ENCODE data around the gene AP2M1. TPM values are rescaled to one million over a fixed set of nuclear protein-coding genes. Genes with fewer than 3 reads are reported as not detected.

Gene AP2M1
- total RNA-seq, 1 donor from 2014 or later, result 315 TPM

- Mint-ChIP-seq H3K9me3 (ENCODE audit: unreplicated experiment) (no peaks in the 10 kb centered on the region), H3K4me1 (ENCODE audit: low read depth, unreplicated experiment) (no peaks in the 10 kb centered on the region), H3K27ac (ENCODE audit: unreplicated experiment) (no peak overlapping the region), H3K36me3 (ENCODE audit: unreplicated experiment) (peaks cover 4% of the 10 kb centered on the region), H3K27me3 (ENCODE audit: unreplicated experiment) (peaks cover 2% of the 10 kb centered on the region), H3K4me3 (ENCODE audit: unreplicated experiment) (no peak overlapping the region)
- DNase-seq, result no peak
- TF ChIP-seq CTCF (IDR thresholded peaks at IDR 0.05; ENCODE audit: partially characterized antibody, unreplicated experiment), result no peak
These were observed 18.2 kb downstream of the AP2M1 start for GRCh38 chr3:184192889-184193288.

GRCh38 chr3:184193991-184194539 is 19.4 kb downstream of the AP2M1 start:
- Mint-ChIP-seq H3K27me3 (ENCODE audit: unreplicated experiment) (peaks cover 2% of the 10 kb centered on the region), H3K4me3 (ENCODE audit: unreplicated experiment) (no peak overlapping the region), H3K9me3 (ENCODE audit: unreplicated experiment) (no peaks in the 10 kb centered on the region), H3K4me1 (ENCODE audit: low read depth, unreplicated experiment) (no peaks in the 10 kb centered on the region), H3K36me3 (ENCODE audit: unreplicated experiment) (peaks cover 4% of the 10 kb centered on the region), H3K27ac (ENCODE audit: unreplicated experiment) (no peak overlapping the region)
- DNase-seq, result no peak
- no peak for TF ChIP-seq CTCF (IDR thresholded peaks at IDR 0.05; ENCODE audit: partially characterized antibody, unreplicated experiment)

GRCh38 chr3:184196536-184196935 is 21.9 kb downstream of the AP2M1 start:
- H3K27ac Mint-ChIP-seq (ENCODE audit: unreplicated experiment), result no peak overlapping the region
- H3K36me3 Mint-ChIP-seq (ENCODE audit: unreplicated experiment), result peaks cover 4% of the 10 kb centered on the region
- H3K27me3 Mint-ChIP-seq (ENCODE audit: unreplicated experiment), result peaks cover 2% of the 10 kb centered on the region
- no peak for TF ChIP-seq CTCF (IDR thresholded peaks at IDR 0.05; ENCODE audit: partially characterized antibody, unreplicated experiment)
- H3K9me3 Mint-ChIP-seq (ENCODE audit: unreplicated experiment), result no peaks in the 10 kb centered on the region
- no peak for DNase-seq
- no peaks in the 10 kb centered on the region for H3K4me1 Mint-ChIP-seq (ENCODE audit: low read depth, unreplicated experiment)
- no peak overlapping the region for H3K4me3 Mint-ChIP-seq (ENCODE audit: unreplicated experiment)

GRCh38 chr3:184198509-184198908 is 23.9 kb downstream of the AP2M1 start:
- Mint-ChIP-seq H3K27me3 (ENCODE audit: unreplicated experiment) (no peaks in the 10 kb centered on the region), H3K4me3 (ENCODE audit: unreplicated experiment) (no peak overlapping the region), H3K27ac (ENCODE audit: unreplicated experiment) (no peak overlapping the region), H3K9me3 (ENCODE audit: unreplicated experiment) (no peaks in the 10 kb centered on the region), H3K36me3 (ENCODE audit: unreplicated experiment) (peaks cover 4% of the 10 kb centered on the region), H3K4me1 (ENCODE audit: low read depth, unreplicated experiment) (no peaks in the 10 kb centered on the region)
- no peak for DNase-seq
- no peak for TF ChIP-seq CTCF (IDR thresholded peaks at IDR 0.05; ENCODE audit: partially characterized antibody, unreplicated experiment)

GRCh38 chr3:184200825-184201224 is 26.2 kb downstream of the AP2M1 start:
- no peak for TF ChIP-seq CTCF (IDR thresholded peaks at IDR 0.05; ENCODE audit: partially characterized antibody, unreplicated experiment)
- no peak overlapping the region for H3K27ac Mint-ChIP-seq (ENCODE audit: unreplicated experiment)
- no peak overlapping the region for H3K4me3 Mint-ChIP-seq (ENCODE audit: unreplicated experiment)
- no peaks in the 10 kb centered on the region for H3K27me3 Mint-ChIP-seq (ENCODE audit: unreplicated experiment)
- no peaks in the 10 kb centered on the region for H3K4me1 Mint-ChIP-seq (ENCODE audit: low read depth, unreplicated experiment)
- H3K36me3 Mint-ChIP-seq (ENCODE audit: unreplicated experiment), result no peaks in the 10 kb centered on the region
- no peaks in the 10 kb centered on the region for H3K9me3 Mint-ChIP-seq (ENCODE audit: unreplicated experiment)
- no peak for DNase-seq

All from glutamatergic neuron (in vitro differentiated cells).